WI38 (cell line): ENCODE measurements around the gene PPIP5K2.

Experiments
- H3K4me3 ChIP-seq: 2 replicates; pipeline ENCODE4 v1.5.1; 2011; ENCODE audit warnings: low read depth, mild to moderate bottlenecking, control low read depth, low read length
- CTCF ChIP-seq: IDR thresholded peaks from 2 replicates; pipeline ENCODE4 v1.5.1; 2012; ENCODE audit warnings: low read depth, mild to moderate bottlenecking, control low read depth, low read length

PPIP5K2 gene

GRCh38 chr5:103207011-103207410, 86.9 kb downstream of the PPIP5K2 start:
- no peak for TF ChIP-seq CTCF
- H3K4me3 ChIP-seq: no peak overlapping the region

GRCh38 chr5:103207653-103208052, 87.6 kb downstream of the PPIP5K2 start:
- no peak for TF ChIP-seq CTCF
- no peak overlapping the region for H3K4me3 ChIP-seq

GRCh38 chr5:103208460-103208859, 88.4 kb downstream of the PPIP5K2 start:
- no peak overlapping the region for H3K4me3 ChIP-seq
- no peak for TF ChIP-seq CTCF

- H3K4me3 ChIP-seq: no peak overlapping the region
These were observed 89.0 kb downstream of the PPIP5K2 start for GRCh38 chr5:103209065-103209464.

GRCh38 chr5:103210952-103211351, 90.9 kb downstream of the PPIP5K2 start:
- no peak overlapping the region for H3K4me3 ChIP-seq
- TF ChIP-seq CTCF: no peak

More at GRCh38 chr5:103209065-103209464, 89.0 kb downstream of the PPIP5K2 start:
- TF ChIP-seq CTCF: no peak

GRCh38 chr5:103211576-103212561, 91.8 kb downstream of the PPIP5K2 start:
- no peak overlapping the region for H3K4me3 ChIP-seq
- no peak for TF ChIP-seq CTCF

GRCh38 chr5:103216137-103216536, 96.0 kb downstream of the PPIP5K2 start:
- no peak for TF ChIP-seq CTCF
- no peak overlapping the region for H3K4me3 ChIP-seq
